Colonic mucosa (tissue), 4 donors: ENCODE results near the gene KLHL20. TPM values are rescaled to one million over a fixed set of nuclear protein-coding genes. Genes with fewer than 3 reads are reported as not detected.

ENCODE experiments used
- DNase-seq: peaks from one replicate; pipeline ENCODE4 v3.0.0-alpha.2; 2020
- H3K27ac ChIP-seq: fragments of 200-600 bp; one replicate; pipeline ENCODE4 v1.8.0; 2021
- H3K27me3 ChIP-seq: fragments of 200-600 bp; one replicate; pipeline ENCODE4 v1.8.0; 2021
- H3K36me3 ChIP-seq: fragments of 200-600 bp; one replicate; pipeline ENCODE4 v1.8.0; 2021
- H3K4me1 ChIP-seq: fragments of 200-600 bp; one replicate; pipeline ENCODE4 v1.8.0; 2021; ENCODE audit warnings: mild to moderate bottlenecking
- H3K4me3 ChIP-seq: fragments of 200-600 bp; one replicate; pipeline ENCODE4 v1.8.0; 2021
- H3K9ac ChIP-seq, 2 donors: one replicate each; pipeline ENCODE4 v1.7.0; 2013; ENCODE audit warnings: control low read depth in 2 of 2, low read depth in 2 of 2, low read length in 2 of 2
- H3K9me3 ChIP-seq: fragments of 200-600 bp; one replicate; pipeline ENCODE4 v1.8.0; 2021
- CTCF ChIP-seq: fragments of 200-600 bp; IDR thresholded peaks from one replicate; pipeline ENCODE4 v1.8.0; 2022; ENCODE audit warnings: antibody characterized with exemption, mild to moderate bottlenecking
- intact Hi-C: fragments of 100-400 bp; cut with DNase I; formaldehyde crosslinking; loops from one replicate; pipeline ENCODE4 v1.14.1; 2022
- total RNA-seq, 2 donors: library from RNA; stranded (reverse); fragmentation: NEBNext Ultra II Directional in 1 of 2; extraction: Animal tissue kit (Norgen Biotek cat#: 25700) in 1 of 2; gene quantifications; one replicate each; pipeline ENCODE4 v1.2.1, GENCODE V29; 2021
- donor health status: healthy.
- donor health status: DM: no; HTN: no; CAD: no.
- donor health status: DM: no; HTN: no; CAD: no.

Gene KLHL20
- total RNA-seq, 2 donors from 2014 or later: 14.9 to 22.5 TPM

GRCh38 chr1:173821680-173822079 lies 106.9 kb downstream of the KLHL20 start:
- Histone ChIP-seq H3K9ac (no peak overlapping the region), H3K4me3 (no peak overlapping the region), H3K4me1 (peaks cover 3% of the 10 kb centered on the region), H3K9me3 (no peaks in the 10 kb centered on the region), H3K36me3 (no peaks in the 10 kb centered on the region), H3K27ac (no peak overlapping the region), H3K27me3 (no peaks in the 10 kb centered on the region)
- DNase-seq: no peak
- TF ChIP-seq CTCF: no peak
- intact Hi-C loops: loop anchor here (5.0 kb wide), 1 partner anchor 389 kb away; no protein-coding TSS in a partner anchor

DNA sequence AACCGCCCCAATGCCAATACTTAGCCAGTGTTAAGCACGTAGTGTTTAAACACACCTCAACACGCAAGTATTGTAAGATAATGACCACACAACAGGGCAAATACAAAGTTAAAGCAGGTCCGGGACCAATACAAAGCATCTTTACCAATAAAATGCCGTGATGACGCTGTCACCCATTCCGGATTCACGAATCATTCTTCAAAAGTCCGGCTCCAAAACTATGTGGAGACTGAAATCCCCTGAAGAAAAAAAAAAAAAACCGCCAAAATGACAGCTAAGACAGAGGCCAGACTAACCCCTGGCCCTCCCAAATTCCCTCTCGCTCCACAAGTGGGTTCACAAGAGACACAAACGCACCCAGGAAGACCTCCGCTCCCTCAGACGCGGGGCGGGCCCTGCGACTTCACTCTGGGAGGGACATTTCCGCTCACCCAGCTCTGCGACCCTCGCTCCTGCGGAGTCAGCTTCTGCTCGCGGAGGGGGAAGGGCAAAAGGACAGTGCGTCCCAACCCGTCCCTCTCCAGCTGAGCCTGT lies 109.1 kb downstream of the KLHL20 start:
- Histone ChIP-seq H3K4me3 (peak overlapping the region; percentile 72), H3K36me3 (no peaks in the 10 kb centered on the region), H3K27me3 (no peaks in the 10 kb centered on the region), H3K27ac (peak overlapping the region; percentile 86), H3K9me3 (no peaks in the 10 kb centered on the region), H3K9ac (peak overlapping the region; percentile 70 to 94), H3K4me1 (peaks cover 3% of the 10 kb centered on the region)
- intact Hi-C loops: loop anchor here (5.0 kb wide), 1 partner anchor 392 kb away; no protein-coding TSS in a partner anchor
- no peak for DNase-seq
- TF ChIP-seq CTCF: no peak

GRCh38 chr1:173824315-173825081 lies 109.7 kb downstream of the KLHL20 start, which contains the start of the genes CENPL and DARS2:
Gene CENPL (minus strand): TSS chr1:173824883. CDS start chr1:173811299, 13,584 bp downstream.
Gene DARS2 (plus strand): TSS chr1:173824673. CDS start chr1:173825230, 557 bp downstream.
- Histone ChIP-seq H3K4me3 (peak within 1 kb of the TSS; percentile 72), H3K36me3 (no peaks in the 10 kb centered on the region), H3K4me1 (peaks cover 3% of the 10 kb centered on the region), H3K9me3 (no peaks in the 10 kb centered on the region), H3K27ac (peak within 1 kb of the TSS; percentile 86), H3K27me3 (no peaks in the 10 kb centered on the region), H3K9ac (peak within 1 kb of the TSS; percentile 70 to 94)
- peak; percentile 97 for DNase-seq
- intact Hi-C loops: loop anchor here (5.0 kb wide), 1 partner anchor 392 kb away; no protein-coding TSS in a partner anchor
- no peak for TF ChIP-seq CTCF

DNA sequence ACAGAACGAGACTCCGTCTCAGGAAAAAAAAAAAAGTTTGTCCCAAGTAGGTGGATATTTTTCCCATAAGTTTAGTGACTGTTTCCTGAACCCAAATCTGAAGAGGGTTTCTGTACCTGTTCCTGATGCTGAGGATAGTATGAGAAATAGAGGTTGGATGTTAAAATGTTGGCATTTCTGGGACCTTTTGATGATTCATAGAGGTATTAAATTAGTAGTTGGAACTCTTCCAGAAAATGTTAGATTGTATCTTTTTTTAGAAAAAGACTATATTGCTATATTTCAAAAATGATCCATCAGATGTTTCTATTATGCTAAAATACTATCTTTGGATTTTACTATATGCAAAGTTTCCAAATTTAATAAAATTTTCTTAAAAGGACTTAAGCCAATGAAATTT lies 112.8 kb downstream of the KLHL20 start:
- Histone ChIP-seq H3K4me1 (peaks cover 3% of the 10 kb centered on the region), H3K9me3 (no peaks in the 10 kb centered on the region), H3K36me3 (no peaks in the 10 kb centered on the region), H3K4me3 (no peak overlapping the region), H3K27ac (no peak overlapping the region), H3K9ac (no peak overlapping the region), H3K27me3 (no peaks in the 10 kb centered on the region)
- no peak for TF ChIP-seq CTCF
- DNase-seq: no peak
- intact Hi-C loops: no loop called here

DNA sequence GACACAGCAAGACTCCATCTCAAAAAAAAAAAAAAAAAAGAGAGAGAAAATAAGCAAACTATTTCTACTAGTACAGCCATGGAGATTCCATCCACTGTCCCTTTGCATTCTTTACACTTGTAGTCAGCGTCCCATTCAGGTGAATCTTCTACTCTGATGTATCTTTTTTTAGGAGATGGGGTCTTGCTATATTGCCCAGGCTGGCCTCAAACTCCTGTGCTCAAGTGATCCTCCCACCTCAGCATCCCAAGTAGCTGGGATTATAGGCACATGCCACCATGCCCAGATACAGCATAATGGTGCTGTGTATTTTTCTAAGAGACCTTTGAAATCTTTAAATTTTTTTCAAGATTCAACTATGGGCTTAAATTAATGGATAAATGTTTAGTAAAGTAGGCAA lies 118.0 kb downstream of the KLHL20 start:
- DNase-seq: no peak
- Histone ChIP-seq H3K27me3 (no peaks in the 10 kb centered on the region), H3K4me3 (no peak overlapping the region), H3K36me3 (no peaks in the 10 kb centered on the region), H3K9ac (no peak overlapping the region), H3K4me1 (no peaks in the 10 kb centered on the region), H3K9me3 (no peaks in the 10 kb centered on the region), H3K27ac (no peak overlapping the region)
- intact Hi-C loops: no loop called here
- no peak for TF ChIP-seq CTCF

Other genes with a start within 250 kb of the KLHL20 start
- 100 to 1,000 TPM; 308 to 637 TPM for gene PRDX6, start 237.6 kb upstream of the KLHL20 start, total RNA-seq
- not detected for gene SLC9C2, start 111.9 kb upstream of the KLHL20 start, total RNA-seq
- not detected for gene TEX50, start 79.6 kb upstream of the KLHL20 start, total RNA-seq
- under 1 TPM; 0.49 to 0.96 TPM for gene ANKRD45, start 45.1 kb upstream of the KLHL20 start, total RNA-seq
- gene DARS2, start 109.7 kb downstream of the KLHL20 start, total RNA-seq: 10 to 100 TPM; 24.8 to 51.9 TPM
- gene CENPL, start 109.9 kb downstream of the KLHL20 start, total RNA-seq: 10 to 100 TPM in 1 of 2 donors, 1 to 10 TPM in 1; 5.7 to 13.6 TPM
- 100 to 1,000 TPM; 207 to 247 TPM for gene GAS5, start 153.0 kb downstream of the KLHL20 start, total RNA-seq
- 1 to 10 TPM; 5.8 to 6.7 TPM for gene ZBTB37, start 153.4 kb downstream of the KLHL20 start, total RNA-seq
- gene SERPINC1, start 202.3 kb downstream of the KLHL20 start, total RNA-seq: 1 to 10 TPM in 1 of 2 donors, under 1 TPM in 1; 0.29 to 1.8 TPM